Measurements from ENCODE around the gene EDARADD. TPM values are rescaled to one million over a fixed set of nuclear protein-coding genes. Genes with fewer than 3 reads are reported as not detected.
A peak's percentile ranks its signal among the peaks of the same experiment; 100 is the strongest.
"Not testable (repeated sequence)": the region's sequence is repeated elsewhere in the genome, so short reads cannot be mapped to it uniquely, and the experiment has no call there.

EDARADD gene
- 1 to 10 TPM in 2 of 3 donors, not detected in 1; 5.2 to 5.8 TPM for polyA plus RNA-seq

- Mint-ChIP-seq H3K27me3 (ENCODE audit: low read depth in 3 of 3) (peaks cover 3 to 10% (median 9%) of the 10 kb centered on the region in 3 donors), H3K36me3 (peaks cover 0 to 3% (median 0%) of the 10 kb centered on the region in 3 donors), H3K27ac (peak within 1 kb of the TSS; percentile 25 to 96 (median 85)), H3K4me3 (peak within 1 kb of the TSS; percentile 85 to 96 (median 90)), H3K4me1 (peaks cover 24 to 31% of the 10 kb centered on the region in 2 donors), H3K9me3 (no peaks in the 10 kb centered on the region)
- DNase-seq = peak in 1 of 3 donors; percentile 8
These were observed at the start of gene EDARADD for GRCh38 chr1:236393681-236394481. EDARADD (plus strand) TSS chr1:236394286; CDS start chr1:236394445, 159 bp downstream.

DNA sequence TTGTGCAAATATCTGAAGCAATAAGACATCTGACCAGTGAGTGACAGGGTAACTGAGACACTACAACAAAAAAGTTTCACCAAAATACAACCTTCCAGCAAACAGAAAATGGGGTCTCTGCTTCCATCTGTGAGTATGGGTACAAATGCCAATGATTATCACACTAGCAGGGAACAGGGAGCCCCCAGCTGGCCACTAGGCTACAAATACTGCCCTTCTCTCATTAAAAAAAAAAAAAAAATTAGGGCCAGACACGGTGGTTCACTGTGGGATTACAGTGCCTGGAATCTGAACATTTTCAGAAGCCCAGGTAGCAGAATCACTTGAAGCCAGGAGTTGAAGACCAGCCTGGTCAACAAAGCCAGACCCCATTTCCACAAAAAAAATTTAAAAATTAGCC, 48.4 kb upstream of the EDARADD start:
- H3K4me1 Mint-ChIP-seq = no peaks in the 10 kb centered on the region
- H3K4me3 Mint-ChIP-seq = no peak overlapping the region
- DNase-seq = no peak
- peaks cover 0 to 6% (median 1%) of the 10 kb centered on the region in 3 donors for H3K27me3 Mint-ChIP-seq (ENCODE audit: low read depth in 3 of 3)
- peaks cover 0 to 2% (median 0%) of the 10 kb centered on the region in 6 donors for H3K9me3 Mint-ChIP-seq
- H3K27ac Mint-ChIP-seq = no peak overlapping the region
- no peaks in the 10 kb centered on the region for H3K36me3 Mint-ChIP-seq

DNA sequence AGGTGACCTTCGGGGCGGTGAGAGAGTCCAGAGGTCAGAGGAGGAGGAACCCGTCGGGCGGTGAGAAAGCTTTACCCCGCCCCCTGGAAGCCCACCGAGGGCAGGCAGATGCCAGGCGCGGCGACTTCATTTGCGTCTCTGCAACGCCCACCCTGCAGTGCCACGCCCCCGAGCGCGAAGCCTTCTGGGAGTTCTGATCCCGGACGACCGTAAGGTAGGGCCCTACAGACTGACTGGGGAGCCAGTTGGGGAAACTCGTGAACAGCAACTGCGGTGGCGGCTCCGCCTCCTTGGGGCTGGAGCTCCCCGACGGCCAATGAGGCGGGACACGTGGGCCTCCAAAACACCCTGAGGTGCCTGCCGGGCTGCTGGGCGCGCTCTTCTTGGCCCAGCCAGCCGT, 46.0 kb upstream of the EDARADD start:
- Mint-ChIP-seq H3K4me1 (no peaks in the 10 kb centered on the region), H3K4me3 (no peak overlapping the region), H3K36me3 (no peaks in the 10 kb centered on the region), H3K27me3 (ENCODE audit: low read depth in 3 of 3) (peaks cover 1 to 6% (median 4%) of the 10 kb centered on the region in 3 donors), H3K27ac (no peak overlapping the region), H3K9me3 (peaks cover 0 to 2% (median 0%) of the 10 kb centered on the region in 6 donors)
- no peak for DNase-seq

GRCh38 chr1:236350308-236350707, 43.8 kb upstream of the EDARADD start:
- H3K4me3 Mint-ChIP-seq = no peak overlapping the region
- peaks cover 1 to 6% (median 6%) of the 10 kb centered on the region in 3 donors for H3K27me3 Mint-ChIP-seq (ENCODE audit: low read depth in 3 of 3)

GRCh38 chr1:236351875-236352573, 42.1 kb upstream of the EDARADD start:
- Mint-ChIP-seq H3K4me3 (no peak overlapping the region), H3K9me3 (peaks cover 0 to 1% (median 0%) of the 10 kb centered on the region in 6 donors), H3K27ac (no peak overlapping the region), H3K36me3 (no peaks in the 10 kb centered on the region), H3K27me3 (ENCODE audit: low read depth in 3 of 3) (peaks cover 1 to 6% (median 6%) of the 10 kb centered on the region in 3 donors), H3K4me1 (no peaks in the 10 kb centered on the region)
- no peak for DNase-seq

More at GRCh38 chr1:236350308-236350707, 43.8 kb upstream of the EDARADD start:
- no peaks in the 10 kb centered on the region for H3K4me1 Mint-ChIP-seq
- no peak for DNase-seq
- no peak overlapping the region for H3K27ac Mint-ChIP-seq
- no peaks in the 10 kb centered on the region for H3K36me3 Mint-ChIP-seq
- H3K9me3 Mint-ChIP-seq = peaks cover 0 to 1% (median 0%) of the 10 kb centered on the region in 6 donors

DNA sequence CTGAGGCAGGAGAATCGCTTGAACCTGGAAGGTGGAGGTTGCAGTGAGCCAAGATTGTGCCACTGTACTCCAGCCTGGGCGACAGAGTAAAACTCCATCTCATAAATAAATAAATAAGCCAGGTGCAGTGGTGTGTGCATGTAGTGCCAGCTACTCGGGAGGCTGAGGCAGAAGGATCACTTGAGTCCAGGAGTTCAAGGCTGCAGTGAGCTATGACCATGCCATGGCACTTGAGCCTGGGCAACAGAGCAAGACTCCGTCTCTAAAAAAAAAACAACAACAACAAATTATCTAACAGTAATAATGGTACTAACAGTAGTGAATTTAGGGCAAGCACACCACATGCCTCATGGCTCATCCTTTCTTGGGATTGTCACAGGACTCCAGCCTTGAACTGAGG, 41.3 kb upstream of the EDARADD start:
- H3K36me3 Mint-ChIP-seq; DNase-seq; H3K27ac Mint-ChIP-seq; H3K27me3 Mint-ChIP-seq (ENCODE audit: low read depth in 3 of 3); H3K4me3 Mint-ChIP-seq; H3K9me3 Mint-ChIP-seq; H3K4me1 Mint-ChIP-seq: not testable (repeated sequence)

DNA sequence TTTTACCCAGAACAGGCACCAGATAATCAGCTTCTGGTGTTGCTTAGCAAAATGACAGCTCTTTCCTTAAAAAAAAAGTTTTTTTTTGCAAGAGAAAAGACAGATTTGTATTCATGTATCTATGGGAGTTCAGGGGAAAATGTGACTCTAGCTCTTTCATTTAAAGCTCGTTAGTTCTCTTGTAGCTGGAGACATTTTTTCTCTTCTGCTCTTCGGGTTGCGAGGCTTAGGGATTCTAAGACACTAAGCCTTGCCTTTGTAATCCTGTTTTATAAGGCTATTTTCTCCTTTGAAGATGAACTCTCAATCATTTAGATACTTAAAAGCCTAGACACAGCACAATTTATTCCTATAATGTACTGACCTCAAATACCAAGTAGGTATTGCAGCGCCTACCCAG, 40.3 kb upstream of the EDARADD start:
- DNase-seq = no peak
- no peaks in the 10 kb centered on the region for H3K36me3 Mint-ChIP-seq
- H3K27ac Mint-ChIP-seq = no peak overlapping the region
- H3K4me1 Mint-ChIP-seq = no peaks in the 10 kb centered on the region
- H3K4me3 Mint-ChIP-seq = no peak overlapping the region
- peaks cover 2 to 9% (median 4%) of the 10 kb centered on the region in 3 donors for H3K27me3 Mint-ChIP-seq (ENCODE audit: low read depth in 3 of 3)
- peaks cover 6 to 10% (median 8%) of the 10 kb centered on the region in 6 donors for H3K9me3 Mint-ChIP-seq

GRCh38 chr1:236354330-236355147, 39.5 kb upstream of the EDARADD start:
- no peaks in the 10 kb centered on the region for H3K4me1 Mint-ChIP-seq
- H3K36me3 Mint-ChIP-seq = no peaks in the 10 kb centered on the region
- peaks cover 3 to 9% (median 3%) of the 10 kb centered on the region in 3 donors for H3K27me3 Mint-ChIP-seq (ENCODE audit: low read depth in 3 of 3)
- no peak overlapping the region for H3K4me3 Mint-ChIP-seq
- no peak for DNase-seq
- peaks cover 6 to 12% (median 8%) of the 10 kb centered on the region in 6 donors for H3K9me3 Mint-ChIP-seq
- H3K27ac Mint-ChIP-seq = no peak overlapping the region

- Mint-ChIP-seq H3K9me3 (peaks cover 6 to 12% (median 8%) of the 10 kb centered on the region in 6 donors), H3K4me3 (no peak overlapping the region), H3K36me3 (no peaks in the 10 kb centered on the region), H3K27ac (no peak overlapping the region), H3K27me3 (ENCODE audit: low read depth in 3 of 3) (peaks cover 0 to 9% (median 3%) of the 10 kb centered on the region in 3 donors), H3K4me1 (no peaks in the 10 kb centered on the region)
- DNase-seq = no peak
These were observed 37.9 kb upstream of the EDARADD start for GRCh38 chr1:236356141-236356540.

DNA sequence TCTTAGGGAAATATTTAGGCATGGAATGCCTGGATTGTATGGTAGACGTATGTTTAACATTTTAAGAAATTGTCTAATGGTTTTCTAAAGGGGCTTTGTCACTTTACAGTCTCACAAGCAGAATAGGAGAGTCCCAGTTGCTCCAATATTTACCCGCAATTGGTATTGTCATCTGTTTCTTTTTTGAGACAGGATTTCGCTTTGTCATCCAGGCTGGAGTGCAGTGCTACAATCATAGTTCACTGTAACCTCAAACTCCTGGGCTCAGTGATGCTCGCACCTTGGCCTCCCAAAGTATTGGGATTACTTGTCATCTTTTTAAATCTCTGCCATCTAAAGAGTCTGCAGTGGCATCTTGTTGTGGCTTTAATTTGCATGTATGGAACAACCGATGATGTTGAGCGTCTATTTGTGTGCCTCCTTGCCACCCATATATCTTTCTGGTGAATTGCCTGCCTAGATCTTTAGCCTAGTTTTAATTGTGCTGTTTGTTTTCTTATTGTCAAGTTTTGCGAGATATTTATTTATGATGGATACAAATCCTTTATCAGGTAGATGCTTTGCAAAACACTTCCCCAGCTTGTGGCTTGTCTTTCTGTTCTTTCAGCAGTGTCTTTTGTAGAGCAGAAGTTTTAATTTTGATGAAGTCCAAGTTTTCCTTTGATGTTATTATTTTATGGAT, 32.0 kb upstream of the EDARADD start:
- peaks cover 0 to 3% (median 3%) of the 10 kb centered on the region in 3 donors for H3K27me3 Mint-ChIP-seq (ENCODE audit: low read depth in 3 of 3)
- H3K27ac Mint-ChIP-seq = no peak overlapping the region
- peaks cover 6 to 12% (median 9%) of the 10 kb centered on the region in 6 donors for H3K9me3 Mint-ChIP-seq
- no peak overlapping the region for H3K4me3 Mint-ChIP-seq
- no peak for DNase-seq
- H3K36me3 Mint-ChIP-seq = no peaks in the 10 kb centered on the region
- H3K4me1 Mint-ChIP-seq = no peaks in the 10 kb centered on the region

DNA sequence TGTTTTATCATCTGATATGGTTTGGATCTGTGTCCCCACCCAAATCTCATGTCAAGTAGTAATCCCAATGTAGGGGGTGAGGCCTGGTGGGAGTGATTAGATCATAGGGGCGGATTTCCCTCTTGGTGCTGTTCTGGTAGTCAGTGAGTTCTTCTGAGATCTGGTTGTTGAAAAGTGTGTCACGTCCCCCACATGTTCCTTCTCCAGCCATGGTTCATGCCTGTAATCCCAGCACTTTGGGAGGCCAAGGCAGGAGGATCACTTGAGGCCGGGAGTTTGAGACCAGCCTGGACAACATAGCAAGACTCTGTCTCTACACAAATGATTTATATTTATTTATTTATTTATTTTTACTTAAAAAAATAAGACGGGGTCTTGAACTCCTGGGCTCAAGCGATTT, 30.8 kb upstream of the EDARADD start:
- DNase-seq = no peak
- no peak overlapping the region for H3K27ac Mint-ChIP-seq
- H3K4me1 Mint-ChIP-seq = no peaks in the 10 kb centered on the region
- peaks cover 0 to 3% (median 0%) of the 10 kb centered on the region in 3 donors for H3K27me3 Mint-ChIP-seq (ENCODE audit: low read depth in 3 of 3)
- no peaks in the 10 kb centered on the region for H3K36me3 Mint-ChIP-seq
- no peak overlapping the region for H3K4me3 Mint-ChIP-seq
- H3K9me3 Mint-ChIP-seq = peaks cover 4 to 9% (median 6%) of the 10 kb centered on the region in 6 donors

- Mint-ChIP-seq H3K4me1 (no peaks in the 10 kb centered on the region), H3K4me3 (no peak overlapping the region), H3K9me3 (peaks cover 0 to 4% (median 0%) of the 10 kb centered on the region in 6 donors), H3K27me3 (ENCODE audit: low read depth in 3 of 3) (no peaks in the 10 kb centered on the region), H3K36me3 (no peaks in the 10 kb centered on the region), H3K27ac (no peak overlapping the region)
- DNase-seq = no peak
These were observed 28.0 kb upstream of the EDARADD start for GRCh38 chr1:236365999-236366570.

DNA sequence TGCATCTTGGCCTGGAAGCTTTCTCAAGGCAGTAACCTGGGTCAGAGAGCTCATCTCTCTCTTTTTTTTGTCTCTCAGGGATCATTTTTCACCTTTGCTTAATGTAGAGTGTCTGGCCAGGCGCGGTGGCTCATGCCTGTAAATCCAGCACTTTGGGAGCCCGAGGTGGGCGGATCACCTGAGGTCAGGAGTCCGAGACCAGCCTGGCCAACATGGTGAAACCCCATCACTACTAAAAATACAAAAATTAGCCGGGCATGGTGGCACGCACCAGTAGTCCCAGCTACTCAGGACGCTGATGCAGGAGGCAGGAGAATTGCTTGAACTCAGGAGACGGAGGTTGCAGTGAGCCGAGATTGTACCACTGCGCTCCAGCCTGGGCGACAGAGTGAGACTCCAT, 27.4 kb upstream of the EDARADD start:
- not testable (repeated sequence) for H3K9me3 Mint-ChIP-seq, H3K27ac Mint-ChIP-seq, DNase-seq

More for the DNA sequence above, 27.4 kb upstream of the EDARADD start:
- H3K4me1 Mint-ChIP-seq; H3K27me3 Mint-ChIP-seq (ENCODE audit: low read depth in 3 of 3); H3K36me3 Mint-ChIP-seq; H3K4me3 Mint-ChIP-seq: not testable (repeated sequence)

Measured in immature natural killer cell (primary cell).